ENCODE results near the gene TMEM17.

Gene TMEM17

GRCh38 chr2:62465039-62465740 is 40.8 kb downstream of the TMEM17 start:
- no peak for TF ChIP-seq ESRRG (CRISPR knock-in tag; IDR thresholded peaks at IDR 0.05)
- ATAC-seq, result no peak

- no peak for ATAC-seq
- TF ChIP-seq PPARA (CRISPR knock-in tag; IDR thresholded peaks at IDR 0.05; ENCODE audit: borderline replicate concordance) (no peak), ZNF8 (CRISPR knock-in tag; IDR thresholded peaks at IDR 0.05) (no peak), PATZ1 (CRISPR knock-in tag; IDR thresholded peaks at IDR 0.05; ENCODE audit: borderline replicate concordance) (no peak), GLIS3 (CRISPR knock-in tag; IDR thresholded peaks at IDR 0.05) (no peak), ZFP30 (CRISPR knock-in tag; IDR thresholded peaks at IDR 0.05) (no peak), ZFP3 (CRISPR knock-in tag; IDR thresholded peaks at IDR 0.05) (no peak), ZNF70 (CRISPR knock-in tag; IDR thresholded peaks at IDR 0.05) (no peak), ZNF565 (CRISPR knock-in tag; conservative IDR thresholded peaks at IDR 0.05; ENCODE audit: low read depth) (no peak), POU6F1 (CRISPR knock-in tag; IDR thresholded peaks at IDR 0.05; ENCODE audit: borderline replicate concordance, low read depth) (no peak), ESRRG (CRISPR knock-in tag; IDR thresholded peaks at IDR 0.05) (no peak), SNAI2 (CRISPR knock-in tag; IDR thresholded peaks at IDR 0.05) (no peak), TCF4 (CRISPR knock-in tag; IDR thresholded peaks at IDR 0.05; ENCODE audit: borderline replicate concordance) (no peak), CSDC2 (CRISPR knock-in tag; IDR thresholded peaks at IDR 0.05) (no peak), ARNTL (CRISPR knock-in tag; IDR thresholded peaks at IDR 0.05; ENCODE audit: borderline replicate concordance, low read depth) (no peak)
- TF ChIP-seq, protein P1, sequence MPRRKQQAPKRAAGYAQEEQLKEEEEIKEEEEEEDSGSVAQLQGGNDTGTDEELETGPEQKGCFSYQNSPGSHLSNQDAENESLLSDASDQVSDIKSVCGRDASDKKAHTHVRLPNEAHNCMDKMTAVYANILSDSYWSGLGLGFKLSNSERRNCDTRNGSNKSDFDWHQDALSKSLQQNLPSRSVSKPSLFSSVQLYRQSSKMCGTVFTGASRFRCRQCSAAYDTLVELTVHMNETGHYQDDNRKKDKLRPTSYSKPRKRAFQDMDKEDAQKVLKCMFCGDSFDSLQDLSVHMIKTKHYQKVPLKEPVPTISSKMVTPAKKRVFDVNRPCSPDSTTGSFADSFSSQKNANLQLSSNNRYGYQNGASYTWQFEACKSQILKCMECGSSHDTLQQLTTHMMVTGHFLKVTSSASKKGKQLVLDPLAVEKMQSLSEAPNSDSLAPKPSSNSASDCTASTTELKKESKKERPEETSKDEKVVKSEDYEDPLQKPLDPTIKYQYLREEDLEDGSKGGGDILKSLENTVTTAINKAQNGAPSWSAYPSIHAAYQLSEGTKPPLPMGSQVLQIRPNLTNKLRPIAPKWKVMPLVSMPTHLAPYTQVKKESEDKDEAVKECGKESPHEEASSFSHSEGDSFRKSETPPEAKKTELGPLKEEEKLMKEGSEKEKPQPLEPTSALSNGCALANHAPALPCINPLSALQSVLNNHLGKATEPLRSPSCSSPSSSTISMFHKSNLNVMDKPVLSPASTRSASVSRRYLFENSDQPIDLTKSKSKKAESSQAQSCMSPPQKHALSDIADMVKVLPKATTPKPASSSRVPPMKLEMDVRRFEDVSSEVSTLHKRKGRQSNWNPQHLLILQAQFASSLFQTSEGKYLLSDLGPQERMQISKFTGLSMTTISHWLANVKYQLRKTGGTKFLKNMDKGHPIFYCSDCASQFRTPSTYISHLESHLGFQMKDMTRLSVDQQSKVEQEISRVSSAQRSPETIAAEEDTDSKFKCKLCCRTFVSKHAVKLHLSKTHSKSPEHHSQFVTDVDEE (CRISPR knock-in tag; IDR thresholded peaks at IDR 0.05), result no peak
- TF ChIP-seq, protein P2, sequence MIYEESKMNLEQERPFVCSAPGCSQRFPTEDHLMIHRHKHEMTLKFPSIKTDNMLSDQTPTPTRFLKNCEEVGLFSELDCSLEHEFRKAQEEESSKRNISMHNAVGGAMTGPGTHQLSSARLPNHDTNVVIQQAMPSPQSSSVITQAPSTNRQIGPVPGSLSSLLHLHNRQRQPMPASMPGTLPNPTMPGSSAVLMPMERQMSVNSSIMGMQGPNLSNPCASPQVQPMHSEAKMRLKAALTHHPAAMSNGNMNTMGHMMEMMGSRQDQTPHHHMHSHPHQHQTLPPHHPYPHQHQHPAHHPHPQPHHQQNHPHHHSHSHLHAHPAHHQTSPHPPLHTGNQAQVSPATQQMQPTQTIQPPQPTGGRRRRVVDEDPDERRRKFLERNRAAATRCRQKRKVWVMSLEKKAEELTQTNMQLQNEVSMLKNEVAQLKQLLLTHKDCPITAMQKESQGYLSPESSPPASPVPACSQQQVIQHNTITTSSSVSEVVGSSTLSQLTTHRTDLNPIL (CRISPR knock-in tag; IDR thresholded peaks at IDR 0.05; ENCODE audit: low read depth), result no peak
Observed at GRCh38 chr2:62464221-62465007, 41.6 kb downstream of the TMEM17 start.

- ATAC-seq, result no peak
- TF ChIP-seq SNAI2 (CRISPR knock-in tag; IDR thresholded peaks at IDR 0.05) (no peak), ZNF565 (CRISPR knock-in tag; conservative IDR thresholded peaks at IDR 0.05; ENCODE audit: low read depth) (no peak), ZFP3 (CRISPR knock-in tag; IDR thresholded peaks at IDR 0.05) (no peak), PATZ1 (CRISPR knock-in tag; IDR thresholded peaks at IDR 0.05; ENCODE audit: borderline replicate concordance) (no peak), PPARA (CRISPR knock-in tag; IDR thresholded peaks at IDR 0.05; ENCODE audit: borderline replicate concordance) (no peak), RARB (CRISPR knock-in tag; IDR thresholded peaks at IDR 0.05) (no peak), TCF4 (CRISPR knock-in tag; IDR thresholded peaks at IDR 0.05; ENCODE audit: borderline replicate concordance) (no peak), ZNF70 (CRISPR knock-in tag; IDR thresholded peaks at IDR 0.05) (no peak), ZC3H10 (CRISPR knock-in tag; IDR thresholded peaks at IDR 0.05) (no peak), OSR1 (CRISPR knock-in tag; IDR thresholded peaks at IDR 0.05) (no peak), ESRRG (CRISPR knock-in tag; IDR thresholded peaks at IDR 0.05) (no peak), ARNTL (CRISPR knock-in tag; IDR thresholded peaks at IDR 0.05; ENCODE audit: borderline replicate concordance, low read depth) (no peak)
- TF ChIP-seq, protein P2 (CRISPR knock-in tag; IDR thresholded peaks at IDR 0.05; ENCODE audit: low read depth), result no peak
- TF ChIP-seq, protein P1 (CRISPR knock-in tag; IDR thresholded peaks at IDR 0.05), result no peak
Observed at GRCh38 chr2:62462211-62462610, 43.8 kb downstream of the TMEM17 start.
